A549 (cell line): Measurements from ENCODE around the gene INPP5K. TPM values are rescaled to one million over a fixed set of nuclear protein-coding genes. Genes with fewer than 3 reads are reported as not detected.

Experiments used
- ATAC-seq, 2 experiments: fragments of 200-7000 bp in 1 of 2; fragments of >200 bp in 1 of 2; cut with Nextera tagmentation in 1 of 2; cut with Tn5 transposase in 1 of 2; 3 replicates each; pipeline versions ENCODE4 v1.8.0 to v1.9.1; 2018 to 2020; ENCODE audit warnings: mild to moderate bottlenecking in 1 of 2, moderate library complexity in 1 of 2
- CTCF ChIA-PET: fragments of 300-600 bp; sonication (Branson Sonifier 250); formaldehyde crosslinking; extraction: SDS; loops from one replicate; lab custom pipeline; 2021; ENCODE audit warnings: antibody characterized with exemption, inconsistent platforms; lab: Yijun Ruan, JAX
- POLR2A ChIA-PET: fragments of 350-600 bp; formaldehyde crosslinking; extraction: SDS; loops from one replicate; lab custom pipeline; 2021; ENCODE audit warnings: antibody characterized with exemption, inconsistent platforms; lab: Yijun Ruan, JAX
- DNase-seq, 2 experiments: peaks; one replicate each; pipeline versions ENCODE4 v3.0.0 to v3.0.0-alpha.2; 2011 to 2016; ENCODE audit warnings: low read depth in 1 of 2, low spot score in 1 of 2
- FAIRE-seq: peaks from 2 replicates; lab custom pipeline; 2011; peaks lifted over from hg19 to GRCh38; lab: Jason Lieb, UNC
- H3K27ac ChIP-seq, 2 experiments: fragments of >200 bp; sonication (Bioruptor Twin); formaldehyde crosslinking; 3 replicates each; pipeline ENCODE4 v1.5.1; 2016 to 2017
- H3K4me1 ChIP-seq: fragments of >200 bp; sonication (Bioruptor Twin); formaldehyde crosslinking; 3 replicates; pipeline ENCODE4 v1.6.1; 2016
- H3K4me2 ChIP-seq: fragments of >200 bp; sonication (Bioruptor Twin); formaldehyde crosslinking; 3 replicates; pipeline ENCODE4 v1.6.1; 2016
- H3K4me3 ChIP-seq: fragments of >200 bp; sonication (Bioruptor Twin); formaldehyde crosslinking; 3 replicates; pipeline ENCODE4 v1.5.1; 2016
- H3K9me3 ChIP-seq: fragments of >200 bp; sonication (Bioruptor Twin); formaldehyde crosslinking; 3 replicates; pipeline ENCODE4 v1.6.1; 2016
- BCL3 ChIP-seq: fragments of >200 bp; sonication (Bioruptor Twin); formaldehyde crosslinking; IDR thresholded peaks from 3 replicates; pipeline ENCODE4 v1.6.1; 2016
- CEBPB ChIP-seq, 2 experiments: fragments of >200 bp in 1 of 2; sonication (Bioruptor Twin) in 1 of 2; formaldehyde crosslinking in 1 of 2; IDR thresholded peaks; 2 replicates each; pipeline ENCODE4 v1.6.1; 2012 to 2016
- CHD2 ChIP-seq: fragments of 150-350 bp; IDR thresholded peaks from 2 replicates; pipeline ENCODE4 v1.6.1; 2014; ENCODE audit warnings: low read length; ENCODE audit not compliant: partially characterized antibody
- E2F6 ChIP-seq: IDR thresholded peaks from 2 replicates; pipeline ENCODE4 v1.6.1; 2012; ENCODE audit warnings: low read depth, borderline replicate concordance
- EHF ChIP-seq: fragments of 250-450 bp; sonication (Bioruptor Pico); IDR thresholded peaks from 2 replicates; pipeline ENCODE4 v1.5.0; 2020; ENCODE audit warnings: mild to moderate bottlenecking
- EHMT2 ChIP-seq: fragments of 200-600 bp; sonication (generic); IDR thresholded peaks from 2 replicates; pipeline ENCODE4 v1.6.1; 2016; ENCODE audit warnings: antibody characterized with exemption, low read depth, mild to moderate bottlenecking, moderate library complexity
- ELK1 ChIP-seq: fragments of 150-350 bp; IDR thresholded peaks from 2 replicates; pipeline ENCODE4 v1.6.1; 2014; ENCODE audit warnings: low read depth, mild to moderate bottlenecking, low read length
- FOSB ChIP-seq: fragments of 250-450 bp; sonication (Bioruptor Pico); IDR thresholded peaks from 2 replicates; pipeline ENCODE4 v1.5.0; 2020; ENCODE audit warnings: mild to moderate bottlenecking, moderate library complexity
- FOXS1 ChIP-seq: fragments of 250-450 bp; sonication (Bioruptor Pico); IDR thresholded peaks from 2 replicates; pipeline ENCODE4 v1.5.0; 2020; ENCODE audit warnings: mild to moderate bottlenecking, moderate library complexity
- HDAC2 ChIP-seq: fragments of 200-600 bp; sonication (generic); IDR thresholded peaks from 2 replicates; pipeline ENCODE4 v1.6.1; 2016
- HOXB5 ChIP-seq: fragments of 250-450 bp; sonication (Bioruptor Pico); IDR thresholded peaks from 2 replicates; pipeline ENCODE4 v1.5.0; 2020; ENCODE audit warnings: mild to moderate bottlenecking, moderate library complexity
- JUN ChIP-seq, 2 experiments: fragments of >200 bp; sonication (Bioruptor Twin); formaldehyde crosslinking; IDR thresholded peaks; 2 replicates in 1 of 2; 3 replicates in 1 of 2; pipeline ENCODE4 v1.6.1; 2016 to 2017
- JUNB ChIP-seq: fragments of >200 bp; sonication (Bioruptor Twin); formaldehyde crosslinking; IDR thresholded peaks from 2 replicates; pipeline ENCODE4 v1.6.1; 2016
- KDM5A ChIP-seq: fragments of 200-600 bp; sonication (generic); IDR thresholded peaks from 2 replicates; pipeline ENCODE4 v1.6.1; 2016; ENCODE audit warnings: antibody characterized with exemption, mild to moderate bottlenecking
- NFE2L2 ChIP-seq: fragments of 150-350 bp; conservative IDR thresholded peaks from 2 replicates; pipeline ENCODE4 v1.6.1; 2014; ENCODE audit warnings: low read length
- PHF8 ChIP-seq: fragments of 200-600 bp; sonication (generic); IDR thresholded peaks from 2 replicates; pipeline ENCODE4 v1.6.1; 2016; ENCODE audit warnings: low read depth, mild to moderate bottlenecking, antibody characterized with exemption, moderate library complexity, borderline replicate concordance
- POLR2A ChIP-seq: IDR thresholded peaks from 2 replicates; pipeline ENCODE4 v1.6.1; 2012; ENCODE audit warnings: mild to moderate bottlenecking, low read length
- POLR2AphosphoS2 ChIP-seq: conservative IDR thresholded peaks from 2 replicates; pipeline ENCODE4 v1.6.1; 2012; ENCODE audit warnings: low read length, improper control_type of control experiment, inconsistent platforms
- RNF2 ChIP-seq: fragments of 200-600 bp; sonication (generic); IDR thresholded peaks from 2 replicates; pipeline ENCODE4 v1.6.1; 2016; ENCODE audit warnings: low read depth, mild to moderate bottlenecking, antibody characterized with exemption, moderate library complexity, borderline replicate concordance
- SREBF2 ChIP-seq: fragments of 450-650 bp; IDR thresholded peaks from 2 replicates; pipeline ENCODE4 v1.6.1; 2014; ENCODE audit warnings: mild to moderate bottlenecking, moderate library complexity
- TP53 ChIP-seq: fragments of 250-450 bp; sonication (Bioruptor Pico); IDR thresholded peaks from 2 replicates; pipeline ENCODE4 v1.5.0; 2021; ENCODE audit warnings: mild to moderate bottlenecking, moderate library complexity
- ZNF302 ChIP-seq: fragments of 250-450 bp; sonication (Bioruptor Pico); IDR thresholded peaks from 2 replicates; pipeline ENCODE4 v1.9.0; 2021; ENCODE audit warnings: inconsistent platforms, mild to moderate bottlenecking, moderate library complexity
- ZSCAN20 ChIP-seq: fragments of 250-450 bp; sonication (Bioruptor Pico); IDR thresholded peaks from 2 replicates; pipeline ENCODE4 v1.8.0; 2022; ENCODE audit warnings: mild to moderate bottlenecking, moderate library complexity
- WGBS: methylation state at CpG from one replicate; pipeline ENCODE4 v1.1.6; 2017; ENCODE audit errors: missing lambda C conversion rate; 5-methylcytosine and 5-hydroxymethylcytosine counted together
- polyA plus RNA-seq, 4 experiments: library from polyadenylated mRNA; depleted of rRNA in 3 of 4; stranded (reverse); fragments of >200 nt; fragmentation: RNase III in 1 of 4; extraction: RNeasy Plus Mini Kit Qiagen cat#74134 plus additional on column Dnase treatment in 1 of 4; gene quantifications; 2 replicates in 3 of 4; 3 replicates in 1 of 4; pipeline ENCODE4 v1.2.3, GENCODE V29; 2011 to 2017

Gene INPP5K
- polyA plus RNA-seq, 2 of the 4 experiments (the other 2 are of a cell fraction): 24.3 to 30.8 TPM

GRCh38 chr17:1470755-1471462, 45.5 kb downstream of the INPP5K start:
- POLR2A ChIA-PET: no interaction called here
- 87% methylated on average over 25 of the region's 25 CpGs for WGBS

GRCh38 chr17:1470071-1470754, 46.2 kb downstream of the INPP5K start:
- Histone ChIP-seq H3K4me1 (no peaks in the 10 kb centered on the region), H3K4me3 (no peak overlapping the region), H3K27ac (no peak overlapping the region), H3K9me3 (no peaks in the 10 kb centered on the region)
- FAIRE-seq (no peak), DNase-seq (no peak)
- WGBS: 95% methylated on average over 28 of the region's 33 CpGs
- ChIA-PET CTCF (interaction anchor here (1.0 to 2.9 kb wide), 3 partner anchors 9 to 105 kb away, joined by 3 to 17 read pairs (median 3); partner anchors contain the start of gene INPP5K), POLR2A (no interaction called here)
- TF ChIP-seq JUNB (no peak), TP53 (no peak), CHD2 (no peak), FOXS1 (CRISPR knock-in tag) (no peak), EHMT2 (no peak), ZSCAN20 (CRISPR knock-in tag) (no peak), JUN (IDR thresholded peaks at IDR 0.05) (no peak), E2F6 (no peak), ZNF302 (CRISPR knock-in tag) (no peak), EHF (CRISPR knock-in tag) (no peak), CEBPB (IDR thresholded peaks at IDR 0.05) (no peak), BCL3 (no peak), POLR2A (no peak), HOXB5 (CRISPR knock-in tag) (no peak)
- TF ChIP-seq, all 56 proteins: peak for 0
- ATAC-seq: no peak
- no peak overlapping the region for H3K4me2 ChIP-seq

More at GRCh38 chr17:1470755-1471462, 45.5 kb downstream of the INPP5K start:
- no peak overlapping the region for H3K4me3 ChIP-seq
- DNase-seq (no peak), ATAC-seq (no peak), FAIRE-seq (no peak)
- H3K4me2 ChIP-seq: no peak overlapping the region
- TF ChIP-seq KDM5A: no peak
- TF ChIP-seq HDAC2: no peak
- no peak for TF ChIP-seq SREBF2
- no peak for TF ChIP-seq RNF2
- no peak for TF ChIP-seq POLR2AphosphoS2
- no peak for TF ChIP-seq ELK1
- TF ChIP-seq TP53: no peak
- no peak for TF ChIP-seq PHF8
- no peak for TF ChIP-seq NFE2L2
- TF ChIP-seq FOSB (CRISPR knock-in tag): no peak
- no peak overlapping the region for H3K27ac ChIP-seq
- CTCF ChIA-PET: interaction anchor here (2.1 to 2.9 kb wide), 2 partner anchors 10 to 105 kb away, joined by 8 to 17 read pairs; no protein-coding TSS in a partner anchor
- no peaks in the 10 kb centered on the region for H3K9me3 ChIP-seq
- no peaks in the 10 kb centered on the region for H3K4me1 ChIP-seq
